HG03439 (cell line): ENCODE results near the gene TAB2.
"Not testable (repeated sequence)": the region's sequence is repeated elsewhere in the genome, so short reads cannot be mapped to it uniquely, and the experiment has no call there.

Experiments
- ATAC-seq: cut with Tn5 transposase; IDR thresholded peaks from one replicate; pipeline ENCODE4 v1.9.1; 2021; ENCODE audit warnings: mild to moderate bottlenecking, moderate library complexity; ENCODE audit not compliant: unreplicated experiment

TAB2 gene

GRCh38 chr6:149440735-149441671 is 123.5 kb downstream of the TAB2 start:
- ATAC-seq, result no peak

GRCh38 chr6:149441740-149442139 is 124.2 kb downstream of the TAB2 start:
- ATAC-seq, result no peak

GRCh38 chr6:149443411-149444181 is 126.1 kb downstream of the TAB2 start:
- ATAC-seq, result no peak

- ATAC-seq, result not testable (repeated sequence)
Observed at GRCh38 chr6:149444360-149445094, 127.0 kb downstream of the TAB2 start.

GRCh38 chr6:149445095-149445466 is 127.6 kb downstream of the TAB2 start:
- no peak for ATAC-seq

GRCh38 chr6:149445573-149445972 is 128.1 kb downstream of the TAB2 start:
- ATAC-seq, result no peak

GRCh38 chr6:149446791-149447376 is 129.4 kb downstream of the TAB2 start:
- no peak for ATAC-seq

GRCh38 chr6:149448821-149449453 is 131.4 kb downstream of the TAB2 start:
- no peak for ATAC-seq

- no peak for ATAC-seq
Observed at GRCh38 chr6:149449831-149450678, 132.5 kb downstream of the TAB2 start.

GRCh38 chr6:149450679-149451375 is 133.3 kb downstream of the TAB2 start:
- ATAC-seq, result no peak

- ATAC-seq, result no peak
Observed at GRCh38 chr6:149451376-149452036, 134.0 kb downstream of the TAB2 start.

- no peak for ATAC-seq
Observed at GRCh38 chr6:149452037-149452939, 134.8 kb downstream of the TAB2 start.

GRCh38 chr6:149453597-149454345 is 136.3 kb downstream of the TAB2 start:
- ATAC-seq, result no peak

- no peak for ATAC-seq
Observed at GRCh38 chr6:149454346-149454848, 136.9 kb downstream of the TAB2 start.

- no peak for ATAC-seq
Observed at GRCh38 chr6:149455031-149455732, 137.7 kb downstream of the TAB2 start.
